T-helper 17 cell (primary cell): Measurements from ENCODE around the gene BOLA3. TPM values are rescaled to one million over a fixed set of nuclear protein-coding genes. Genes with fewer than 3 reads are reported as not detected.
"Not testable (repeated sequence)": the region's sequence is repeated elsewhere in the genome, so short reads cannot be mapped to it uniquely, and the experiment has no call there.

Experiments used
- ATAC-seq: fragments of 150-1000 bp; cut with Tn5 transposase; 2 replicates; pipeline ENCODE4 v1.10.0; 2021; ENCODE audit warnings: mild to moderate bottlenecking, moderate library complexity
- DNase-seq, 3 donors: peaks; one replicate each; pipeline versions ENCODE4 v3.0.0 to v3.0.0-alpha.2; 2020 to 2021
- H3K9me3 ChIP-seq: one replicate; pipeline ENCODE4 v1.7.0; 2013; ENCODE audit warnings: low read length, mild to moderate bottlenecking; ENCODE audit not compliant: control insufficient read depth, poor library complexity, severe bottlenecking
- H3K27ac Mint-ChIP-seq: one replicate; pipeline ENCODE4 v1.8.0; 2022; ENCODE audit warnings: mild to moderate bottlenecking, moderate library complexity, mixed read lengths
- H3K27me3 Mint-ChIP-seq: one replicate; pipeline ENCODE4 v1.8.0; 2022; ENCODE audit warnings: mixed read lengths
- H3K36me3 Mint-ChIP-seq: one replicate; pipeline ENCODE4 v1.8.0; 2022; ENCODE audit warnings: low read depth, mixed read lengths
- H3K4me1 Mint-ChIP-seq: one replicate; pipeline ENCODE4 v1.8.0; 2022; ENCODE audit warnings: mild to moderate bottlenecking, mixed read lengths
- H3K4me3 Mint-ChIP-seq: one replicate; pipeline ENCODE4 v1.8.0; 2022; ENCODE audit warnings: mild to moderate bottlenecking, moderate library complexity, mixed read lengths
- total RNA-seq, 4 donors: library from RNA in 2 of 4; stranded (reverse) in 2 of 4; gene quantifications; one replicate each; pipeline ENCODE4 v1.2.3 and lab custom pipeline; 2022 to 2026

The BOLA3 gene
- total RNA-seq, 2 donors from 2014 or later: 15.5 to 23.3 TPM

DNA sequence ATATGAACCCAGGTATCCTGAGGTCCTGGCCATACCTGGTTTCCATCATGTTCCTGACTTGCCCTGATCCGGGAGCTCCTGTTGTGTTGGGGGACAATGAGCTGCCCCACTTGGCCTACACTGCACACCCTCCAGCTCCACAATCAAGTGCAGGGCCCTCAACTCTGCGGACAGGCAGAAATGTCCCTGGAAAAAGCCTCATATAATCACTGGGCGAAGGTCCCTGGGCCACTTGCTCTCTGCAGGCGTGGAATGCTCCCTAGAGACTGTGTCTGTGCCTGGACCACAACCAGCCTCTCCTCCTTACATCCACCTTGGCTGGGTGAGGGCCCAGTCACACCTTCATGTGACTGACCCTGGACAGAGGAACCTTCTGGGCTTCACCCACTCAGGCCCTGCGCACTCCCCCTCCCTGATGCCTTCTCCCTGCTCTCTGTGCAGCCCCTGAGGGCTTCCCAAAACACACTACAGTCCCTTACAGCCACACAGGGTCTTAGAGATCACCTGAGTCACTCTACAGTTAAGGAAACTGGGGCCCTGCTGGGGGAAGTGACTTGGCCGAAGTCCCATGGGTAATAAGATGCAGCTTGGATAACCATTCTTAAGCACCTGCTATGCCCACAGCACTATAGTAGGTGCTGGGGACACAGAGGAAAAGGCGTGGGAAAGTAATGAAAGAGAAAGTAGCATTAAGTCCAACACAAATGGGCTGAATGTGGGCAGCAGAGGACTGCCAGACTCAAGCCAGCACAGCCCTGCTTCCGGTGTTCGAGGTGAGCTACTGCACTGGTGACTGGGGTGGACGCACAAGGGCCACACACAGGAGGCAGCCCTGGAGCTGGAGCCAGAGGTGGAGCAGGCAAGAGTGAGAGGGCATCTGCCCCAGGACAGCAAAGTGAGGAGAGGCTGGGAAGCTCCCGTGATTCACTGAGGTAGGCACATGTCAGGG, 9.8 kb downstream of the BOLA3 start:
- H3K36me3 Mint-ChIP-seq: peaks cover 3% of the 10 kb centered on the region
- H3K4me3 Mint-ChIP-seq: peak overlapping the region; percentile 25
- ATAC-seq (no peak), DNase-seq (no peak)
- H3K27ac Mint-ChIP-seq: no peak overlapping the region
- peaks cover 10% of the 10 kb centered on the region for H3K4me1 Mint-ChIP-seq
- no peaks in the 10 kb centered on the region for H3K27me3 Mint-ChIP-seq
- H3K9me3 ChIP-seq: no peaks in the 10 kb centered on the region

DNA sequence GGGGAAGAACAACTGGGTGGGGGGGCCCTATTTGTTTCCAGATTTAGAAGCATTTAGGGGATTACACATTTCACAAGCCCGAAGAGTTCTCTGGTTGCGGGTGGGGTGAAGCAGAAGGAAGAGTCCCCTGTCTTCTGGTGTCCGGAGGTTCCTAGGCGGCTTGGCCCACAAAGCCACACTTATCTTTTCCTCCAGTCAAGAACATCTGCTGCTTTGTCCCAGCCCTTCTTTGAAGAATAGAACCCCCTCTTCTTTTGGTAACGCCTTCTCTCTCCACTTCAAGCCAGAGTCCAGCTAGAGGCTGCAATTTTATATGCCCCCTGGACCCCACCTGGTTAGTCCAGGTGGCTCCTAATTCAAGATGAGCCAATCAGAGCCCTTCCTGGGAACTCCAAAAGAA, 15.8 kb downstream of the BOLA3 start:
- no peaks in the 10 kb centered on the region for H3K4me1 Mint-ChIP-seq
- no peak overlapping the region for H3K4me3 Mint-ChIP-seq
- H3K36me3 Mint-ChIP-seq: peaks cover 3% of the 10 kb centered on the region
- no peak overlapping the region for H3K27ac Mint-ChIP-seq
- no peak for DNase-seq
- no peaks in the 10 kb centered on the region for H3K9me3 ChIP-seq
- H3K27me3 Mint-ChIP-seq: peaks cover 6% of the 10 kb centered on the region
- no peak for ATAC-seq

DNA sequence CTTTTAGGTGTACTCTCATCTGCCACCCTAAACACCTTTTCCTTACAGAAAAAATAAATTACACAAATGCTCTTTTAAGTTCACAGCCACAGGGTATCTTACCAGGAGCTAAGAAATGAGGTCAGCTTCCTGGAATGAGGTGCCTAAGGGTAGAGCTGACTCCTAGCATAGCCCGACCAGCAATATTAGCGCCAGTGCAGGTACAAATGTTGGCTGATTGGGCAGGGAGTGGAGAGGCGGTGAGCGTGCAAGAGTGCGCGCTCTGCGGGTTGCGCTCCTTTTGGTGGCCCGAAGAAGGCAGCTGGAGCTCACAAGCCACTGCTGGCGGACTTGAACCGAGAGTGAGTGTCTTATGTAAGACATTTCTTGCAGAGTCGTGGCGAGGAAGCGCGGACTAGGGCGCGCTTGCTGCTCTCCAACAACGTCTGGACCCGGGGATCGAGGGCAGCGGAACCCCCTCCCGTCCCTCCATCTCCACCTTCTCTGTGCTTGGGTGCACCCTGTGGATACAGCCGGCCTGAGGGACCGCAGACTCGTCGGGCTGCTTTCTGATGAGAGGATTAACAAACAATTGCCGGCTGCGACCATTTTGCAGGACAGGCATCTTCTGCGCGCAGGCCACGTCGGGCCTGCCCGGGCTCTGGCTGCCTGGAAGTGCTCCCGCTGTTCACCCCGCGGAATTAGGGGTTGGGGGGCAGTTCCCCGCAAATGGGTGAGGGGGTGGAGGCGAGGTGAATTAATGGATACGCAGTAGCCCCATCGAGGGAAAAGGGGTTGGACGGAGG, 17.3 kb downstream of the BOLA3 start:
- H3K4me3 Mint-ChIP-seq: no peak overlapping the region
- ATAC-seq (no peak), DNase-seq (no peak)
- no peaks in the 10 kb centered on the region for H3K4me1 Mint-ChIP-seq
- H3K27ac Mint-ChIP-seq: no peak overlapping the region
- H3K9me3 ChIP-seq: no peaks in the 10 kb centered on the region
- peaks cover 6% of the 10 kb centered on the region for H3K27me3 Mint-ChIP-seq
- peaks cover 3% of the 10 kb centered on the region for H3K36me3 Mint-ChIP-seq

DNA sequence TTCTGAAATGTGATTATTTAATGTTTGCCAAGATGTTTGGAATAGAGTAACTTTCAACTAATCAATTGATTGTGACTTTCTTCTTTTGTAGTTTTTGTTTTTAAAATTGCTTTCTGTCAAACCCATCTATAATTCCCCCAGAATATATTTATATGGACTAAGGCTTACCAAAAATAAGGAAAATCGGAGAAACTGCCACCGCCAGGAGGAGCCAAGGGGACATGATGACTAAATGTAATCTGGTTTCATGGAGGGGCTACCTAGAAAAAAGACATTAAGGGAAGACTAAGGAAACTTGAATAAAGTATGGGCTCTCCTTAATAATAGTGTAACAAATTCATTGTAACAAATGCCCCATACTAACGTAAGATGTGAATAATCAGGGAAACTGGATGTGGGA, 19.5 kb downstream of the BOLA3 start:
- H3K27me3 Mint-ChIP-seq: peaks cover 6% of the 10 kb centered on the region
- H3K36me3 Mint-ChIP-seq: no peaks in the 10 kb centered on the region
- ATAC-seq (no peak), DNase-seq (no peak)
- H3K4me1 Mint-ChIP-seq: no peaks in the 10 kb centered on the region
- H3K9me3 ChIP-seq: no peaks in the 10 kb centered on the region
- no peak overlapping the region for H3K27ac Mint-ChIP-seq
- H3K4me3 Mint-ChIP-seq: no peak overlapping the region

- not testable (repeated sequence) for DNase-seq, H3K36me3 Mint-ChIP-seq, H3K9me3 ChIP-seq, H3K27ac Mint-ChIP-seq, H3K4me1 Mint-ChIP-seq, ATAC-seq, H3K4me3 Mint-ChIP-seq, H3K27me3 Mint-ChIP-seq
These were observed 23.8 kb downstream of the BOLA3 start for GRCh38 chr2:74123955-74124354.

- not testable (repeated sequence) for DNase-seq, H3K4me3 Mint-ChIP-seq, H3K9me3 ChIP-seq, H3K27me3 Mint-ChIP-seq, H3K27ac Mint-ChIP-seq, H3K36me3 Mint-ChIP-seq, H3K4me1 Mint-ChIP-seq, ATAC-seq
These were observed 25.9 kb downstream of the BOLA3 start for GRCh38 chr2:74121846-74122245.

DNA sequence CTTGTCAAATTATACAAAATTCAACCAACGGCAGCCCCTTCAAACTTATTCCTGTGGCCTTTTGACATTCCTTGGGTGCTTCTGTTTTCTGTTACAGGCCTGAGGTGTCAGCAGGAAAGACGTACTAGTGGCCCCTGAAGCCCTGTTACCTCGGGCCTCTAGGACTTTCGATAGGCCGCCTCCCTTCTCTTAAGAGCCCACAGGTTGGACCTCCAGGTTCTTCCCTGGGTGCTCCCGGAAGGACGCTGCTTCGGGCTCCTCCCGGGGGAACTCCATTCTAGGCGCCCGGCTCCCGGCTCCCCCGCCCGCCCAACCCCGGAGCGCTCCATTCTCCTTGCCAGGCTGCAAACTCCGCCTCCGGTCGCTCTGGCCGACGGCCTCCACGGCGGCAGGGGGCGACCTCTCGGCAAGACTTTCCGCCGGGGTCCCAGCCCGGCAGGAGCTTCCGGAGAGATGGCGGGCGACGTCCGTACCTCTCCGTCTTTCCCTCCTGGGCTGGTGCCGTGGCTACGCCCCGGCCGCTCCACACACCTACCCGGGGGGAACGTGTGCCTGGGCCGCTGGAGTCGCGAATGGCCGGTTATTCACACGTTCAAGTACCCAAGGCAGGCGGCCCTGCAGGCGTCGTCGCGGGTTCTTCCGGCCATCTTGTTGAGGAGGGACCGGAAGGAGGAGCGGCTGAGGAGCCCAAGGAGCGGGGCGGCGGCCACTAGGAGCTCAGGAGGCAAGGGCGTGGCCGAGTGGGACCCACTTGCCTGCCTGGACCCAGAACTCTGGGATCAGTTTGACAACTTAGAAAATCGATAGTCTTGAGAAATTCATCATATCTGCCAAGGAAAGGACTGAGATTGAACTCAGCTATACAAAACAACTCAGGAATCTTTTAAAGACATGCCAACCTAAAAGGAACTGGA, 27.5 kb downstream of the BOLA3 start:
- no peaks in the 10 kb centered on the region for H3K36me3 Mint-ChIP-seq
- H3K27ac Mint-ChIP-seq: peak overlapping the region; percentile 71
- H3K4me1 Mint-ChIP-seq: no peaks in the 10 kb centered on the region
- H3K27me3 Mint-ChIP-seq: no peaks in the 10 kb centered on the region
- DNase-seq: peak; percentile 70 to 87 (median 75)
- peak overlapping the region; percentile 77 for H3K4me3 Mint-ChIP-seq
- ATAC-seq: peak; percentile 97
- no peaks in the 10 kb centered on the region for H3K9me3 ChIP-seq

GRCh38 chr2:74119339-74119738, 28.4 kb downstream of the BOLA3 start:
- Mint-ChIP-seq H3K27ac (peak overlapping the region; percentile 71), H3K36me3 (no peaks in the 10 kb centered on the region), H3K27me3 (no peaks in the 10 kb centered on the region), H3K4me3 (no peak overlapping the region), H3K4me1 (no peaks in the 10 kb centered on the region)
- no peak for ATAC-seq
- DNase-seq: no peak
- H3K9me3 ChIP-seq: no peaks in the 10 kb centered on the region

GRCh38 chr2:74111380-74111779, 36.3 kb downstream of the BOLA3 start:
- peaks cover 2% of the 10 kb centered on the region for H3K4me1 Mint-ChIP-seq
- no peak overlapping the region for H3K27ac Mint-ChIP-seq
- H3K27me3 Mint-ChIP-seq: no peaks in the 10 kb centered on the region
- no peak overlapping the region for H3K4me3 Mint-ChIP-seq
- ATAC-seq (no peak), DNase-seq (no peak)
- H3K9me3 ChIP-seq: no peaks in the 10 kb centered on the region
- peaks cover 4% of the 10 kb centered on the region for H3K36me3 Mint-ChIP-seq

- no peak for ATAC-seq
- no peak overlapping the region for H3K27ac Mint-ChIP-seq
These were observed 37.2 kb downstream of the BOLA3 start for GRCh38 chr2:74110537-74110936.

DNA sequence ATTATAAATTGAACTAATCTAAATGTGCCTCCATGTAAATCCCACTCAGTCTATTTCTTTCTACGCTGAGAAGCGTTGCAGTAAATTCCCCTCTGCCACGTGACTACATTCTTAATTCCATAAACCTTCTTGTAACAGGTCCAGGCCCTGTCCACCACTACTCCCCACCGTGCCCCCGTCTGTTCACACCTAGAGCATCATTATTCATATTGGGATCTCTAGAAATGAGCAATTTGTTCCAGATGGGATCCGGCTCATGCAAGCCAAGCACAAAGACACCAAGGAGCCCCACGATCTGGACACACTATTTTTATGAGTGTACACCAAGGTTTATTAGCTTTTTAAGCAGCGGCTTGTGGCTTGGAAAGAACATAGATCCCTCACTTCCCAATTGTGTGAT, 38.2 kb downstream of the BOLA3 start:
- Mint-ChIP-seq H3K27ac (no peak overlapping the region), H3K4me1 (peaks cover 2% of the 10 kb centered on the region), H3K4me3 (no peak overlapping the region), H3K27me3 (no peaks in the 10 kb centered on the region), H3K36me3 (peaks cover 4% of the 10 kb centered on the region)
- DNase-seq: no peak
- ATAC-seq: no peak
- no peaks in the 10 kb centered on the region for H3K9me3 ChIP-seq

More at GRCh38 chr2:74110537-74110936, 37.2 kb downstream of the BOLA3 start:
- Mint-ChIP-seq H3K36me3 (peaks cover 4% of the 10 kb centered on the region), H3K4me1 (peaks cover 2% of the 10 kb centered on the region), H3K4me3 (no peak overlapping the region), H3K27me3 (no peaks in the 10 kb centered on the region)
- DNase-seq: no peak
- H3K9me3 ChIP-seq: no peaks in the 10 kb centered on the region

DNA sequence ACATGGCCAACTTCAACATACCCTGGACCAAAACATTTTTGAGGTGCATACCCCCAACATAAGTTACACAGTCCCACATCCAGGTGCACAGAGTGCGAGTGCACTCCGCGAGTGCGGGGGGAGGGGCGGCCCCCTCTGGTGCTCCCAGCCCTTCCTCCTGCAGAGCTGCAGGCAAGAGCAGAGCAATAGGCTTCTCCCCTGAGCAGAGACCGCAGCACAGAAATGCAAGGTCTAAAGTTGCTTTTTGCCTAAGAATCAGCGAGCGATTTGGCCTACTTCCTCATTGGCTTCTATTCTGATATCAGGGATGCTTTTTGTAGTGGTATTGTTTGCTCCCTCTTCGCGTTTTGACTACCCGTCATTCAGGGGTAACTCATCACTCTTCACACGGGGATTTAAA, 40.6 kb downstream of the BOLA3 start:
- H3K9me3 ChIP-seq: no peaks in the 10 kb centered on the region
- H3K27ac Mint-ChIP-seq: no peak overlapping the region
- H3K4me1 Mint-ChIP-seq: peaks cover 4% of the 10 kb centered on the region
- no peak for DNase-seq
- no peak overlapping the region for H3K4me3 Mint-ChIP-seq
- ATAC-seq: no peak
- no peaks in the 10 kb centered on the region for H3K27me3 Mint-ChIP-seq
- peaks cover 4% of the 10 kb centered on the region for H3K36me3 Mint-ChIP-seq

GRCh38 chr2:74105413-74105812, 42.3 kb downstream of the BOLA3 start:
- no peaks in the 10 kb centered on the region for H3K9me3 ChIP-seq
- no peak for DNase-seq
- Mint-ChIP-seq H3K27ac (no peak overlapping the region), H3K4me3 (no peak overlapping the region), H3K36me3 (peaks cover 6% of the 10 kb centered on the region), H3K4me1 (peaks cover 4% of the 10 kb centered on the region), H3K27me3 (no peaks in the 10 kb centered on the region)
- ATAC-seq: no peak
